HG03378 (cell line): ENCODE results near the gene SLCO4C1.
A peak's percentile ranks its signal among the peaks of the same experiment; 100 is the strongest.
"Not testable (repeated sequence)": the region's sequence is repeated elsewhere in the genome, so short reads cannot be mapped to it uniquely, and the experiment has no call there.

ENCODE experiments used
- ATAC-seq: cut with Tn5 transposase; IDR thresholded peaks from one replicate; pipeline ENCODE4 v1.9.1; 2021; ENCODE audit warnings: mild to moderate bottlenecking, moderate library complexity; ENCODE audit not compliant: unreplicated experiment

SLCO4C1 gene

GRCh38 chr5:102296178-102296817, at the start of gene SLCO4C1:
Gene SLCO4C1, minus strand, starts transcription at chr5:102296284. Its CDS starts 22 bp downstream, at chr5:102296262.
- ATAC-seq: peak; percentile 92

GRCh38 chr5:102341681-102342288, 45.7 kb upstream of the SLCO4C1 start:
- ATAC-seq: no peak

- no peak for ATAC-seq
Observed at GRCh38 chr5:102324714-102325113, 28.6 kb upstream of the SLCO4C1 start.

- ATAC-seq: not testable (repeated sequence)
Observed at GRCh38 chr5:102318801-102319200, 22.7 kb upstream of the SLCO4C1 start.

GRCh38 chr5:102314328-102314727, 18.2 kb upstream of the SLCO4C1 start:
- ATAC-seq: no peak

GRCh38 chr5:102313912-102314311, 17.8 kb upstream of the SLCO4C1 start:
- no peak for ATAC-seq

GRCh38 chr5:102312586-102313370, 16.7 kb upstream of the SLCO4C1 start:
- ATAC-seq: no peak

GRCh38 chr5:102309586-102309985, 13.5 kb upstream of the SLCO4C1 start:
- no peak for ATAC-seq

GRCh38 chr5:102307232-102307631, 11.1 kb upstream of the SLCO4C1 start:
- peak; percentile 51 for ATAC-seq

GRCh38 chr5:102306121-102306520, 10.0 kb upstream of the SLCO4C1 start:
- no peak for ATAC-seq

- ATAC-seq: peak; percentile 1
Observed at GRCh38 chr5:102295534-102296177, 428 bp downstream of the SLCO4C1 start.

GRCh38 chr5:102294886-102295395, 1.1 kb downstream of the SLCO4C1 start:
- no peak for ATAC-seq

- no peak for ATAC-seq
Observed at GRCh38 chr5:102290004-102290403, 6.1 kb downstream of the SLCO4C1 start.

- no peak for ATAC-seq
Observed at GRCh38 chr5:102289251-102289899, 6.7 kb downstream of the SLCO4C1 start.

- no peak for ATAC-seq
Observed at GRCh38 chr5:102288630-102289029, 7.5 kb downstream of the SLCO4C1 start.

- no peak for ATAC-seq
Observed at GRCh38 chr5:102286476-102286875, 9.6 kb downstream of the SLCO4C1 start.

- peak; percentile 79 for ATAC-seq
Observed at GRCh38 chr5:102283102-102283797, 12.8 kb downstream of the SLCO4C1 start.

GRCh38 chr5:102279711-102280110, 16.4 kb downstream of the SLCO4C1 start:
- no peak for ATAC-seq

GRCh38 chr5:102278231-102278630, 17.9 kb downstream of the SLCO4C1 start:
- no peak for ATAC-seq

- ATAC-seq: no peak
Observed at GRCh38 chr5:102277144-102277543, 18.9 kb downstream of the SLCO4C1 start.
